ENCODE data around the gene MRPL53.
A peak's percentile ranks its signal among the peaks of the same experiment; 100 is the strongest.
"Not testable (repeated sequence)": the region's sequence is repeated elsewhere in the genome, so short reads cannot be mapped to it uniquely, and the experiment has no call there.

MRPL53 gene

GRCh38 chr2:74481431-74481830 lies 9.0 kb upstream of the MRPL53 start:
- DNase-seq: no peak

GRCh38 chr2:74474899-74475298 lies 2.4 kb upstream of the MRPL53 start:
- no peak for DNase-seq

- DNase-seq: no peak
These were observed 2.0 kb upstream of the MRPL53 start for GRCh38 chr2:74474481-74474880.

- DNase-seq: no peak
These were observed 422 bp upstream of the MRPL53 start for GRCh38 chr2:74472945-74473258.

GRCh38 chr2:74471332-74472065 lies 981 bp downstream of the MRPL53 start:
- no peak for DNase-seq

- not testable (repeated sequence) for DNase-seq
These were observed 1.7 kb downstream of the MRPL53 start for GRCh38 chr2:74470742-74471141.

GRCh38 chr2:74464406-74464805 lies 8.1 kb downstream of the MRPL53 start:
- DNase-seq: no peak

GRCh38 chr2:74462786-74463105 lies 9.7 kb downstream of the MRPL53 start:
- DNase-seq: no peak

- DNase-seq: no peak
These were observed 10.3 kb downstream of the MRPL53 start for GRCh38 chr2:74462054-74462785.

GRCh38 chr2:74461187-74462053 lies 11.1 kb downstream of the MRPL53 start:
- no peak for DNase-seq

GRCh38 chr2:74460187-74460586 lies 12.3 kb downstream of the MRPL53 start:
- DNase-seq: not testable (repeated sequence)

- not testable (repeated sequence) for DNase-seq
These were observed 12.9 kb downstream of the MRPL53 start for GRCh38 chr2:74459503-74460118.

GRCh38 chr2:74458938-74459363 lies 13.5 kb downstream of the MRPL53 start:
- no peak for DNase-seq

- DNase-seq: peak; percentile 99
These were observed 14.1 kb downstream of the MRPL53 start, which contains the start of gene WBP1 for GRCh38 chr2:74458132-74458937. TSS of gene WBP1 (plus strand) at chr2:74458438. CDS start at chr2:74458603, 165 bp downstream.

- DNase-seq: peak in 1 of 2 experiments; percentile 64
These were observed 14.8 kb downstream of the MRPL53 start for GRCh38 chr2:74457549-74458131.

- peak in 1 of 2 experiments; percentile 64 for DNase-seq
These were observed 15.3 kb downstream of the MRPL53 start for GRCh38 chr2:74457129-74457548.

GRCh38 chr2:74454654-74455511 lies 17.6 kb downstream of the MRPL53 start, which contains the start of gene INO80B:
TSS of gene INO80B (plus strand) at chr2:74455087. CDS start at chr2:74455117, 30 bp downstream.
- DNase-seq: peak; percentile 82 to 98

GRCh38 chr2:74450570-74451190 lies 21.8 kb downstream of the MRPL53 start:
- no peak for DNase-seq

GRCh38 chr2:74448771-74449170 lies 23.7 kb downstream of the MRPL53 start:
- no peak for DNase-seq

Data from NCI-H446 (cell line).